HL-60 (cell line): ENCODE results near the gene WIZ.

ENCODE experiments used
- CTCF ChIP-seq: IDR thresholded peaks from one replicate; pipeline ENCODE4 v1.5.1; 2011; ENCODE audit warnings: low read length, control low read depth, inconsistent platforms; ENCODE audit not compliant: insufficient read depth
- GABPA ChIP-seq: IDR thresholded peaks from 2 replicates; pipeline ENCODE4 v1.6.1; 2012; ENCODE audit warnings: low read depth
- POLR2AphosphoS5 ChIP-seq: IDR thresholded peaks from 2 replicates; pipeline ENCODE4 v1.6.1; 2012; ENCODE audit warnings: low read depth
- SPI1 ChIP-seq: IDR thresholded peaks from 2 replicates; pipeline ENCODE4 v1.6.1; 2012; ENCODE audit warnings: low read depth, mild to moderate bottlenecking, borderline replicate concordance
- TF ChIP-seq, protein P1 (sequence below): IDR thresholded peaks from 2 replicates; pipeline ENCODE4 v1.6.1; 2012; ENCODE audit warnings: low read depth; ENCODE audit not compliant: insufficient replicate concordance

DNA sequence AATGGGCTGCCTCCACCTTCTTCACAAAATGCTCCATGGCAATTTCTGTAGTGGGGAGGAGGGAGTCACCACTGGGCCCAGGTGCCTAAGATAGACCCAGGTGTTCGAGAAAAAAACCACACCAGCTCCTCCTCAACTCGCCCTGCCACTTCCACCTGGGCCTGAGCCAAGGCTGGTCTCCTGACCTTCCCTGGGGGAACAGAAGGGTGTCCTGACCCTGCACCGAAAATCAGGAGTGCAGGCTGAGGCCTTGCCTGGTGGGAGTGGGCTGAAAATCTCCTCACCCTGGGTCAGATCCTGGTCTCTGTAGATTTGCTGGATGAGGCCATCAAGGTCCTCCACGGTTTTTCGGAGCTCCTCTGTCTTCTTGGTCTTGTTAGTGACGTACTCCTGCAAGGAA is 52.5 kb downstream of the WIZ start:
- TF ChIP-seq CTCF (no peak), POLR2AphosphoS5 (no peak), GABPA (no peak), SPI1 (no peak)
- TF ChIP-seq, protein P1, sequence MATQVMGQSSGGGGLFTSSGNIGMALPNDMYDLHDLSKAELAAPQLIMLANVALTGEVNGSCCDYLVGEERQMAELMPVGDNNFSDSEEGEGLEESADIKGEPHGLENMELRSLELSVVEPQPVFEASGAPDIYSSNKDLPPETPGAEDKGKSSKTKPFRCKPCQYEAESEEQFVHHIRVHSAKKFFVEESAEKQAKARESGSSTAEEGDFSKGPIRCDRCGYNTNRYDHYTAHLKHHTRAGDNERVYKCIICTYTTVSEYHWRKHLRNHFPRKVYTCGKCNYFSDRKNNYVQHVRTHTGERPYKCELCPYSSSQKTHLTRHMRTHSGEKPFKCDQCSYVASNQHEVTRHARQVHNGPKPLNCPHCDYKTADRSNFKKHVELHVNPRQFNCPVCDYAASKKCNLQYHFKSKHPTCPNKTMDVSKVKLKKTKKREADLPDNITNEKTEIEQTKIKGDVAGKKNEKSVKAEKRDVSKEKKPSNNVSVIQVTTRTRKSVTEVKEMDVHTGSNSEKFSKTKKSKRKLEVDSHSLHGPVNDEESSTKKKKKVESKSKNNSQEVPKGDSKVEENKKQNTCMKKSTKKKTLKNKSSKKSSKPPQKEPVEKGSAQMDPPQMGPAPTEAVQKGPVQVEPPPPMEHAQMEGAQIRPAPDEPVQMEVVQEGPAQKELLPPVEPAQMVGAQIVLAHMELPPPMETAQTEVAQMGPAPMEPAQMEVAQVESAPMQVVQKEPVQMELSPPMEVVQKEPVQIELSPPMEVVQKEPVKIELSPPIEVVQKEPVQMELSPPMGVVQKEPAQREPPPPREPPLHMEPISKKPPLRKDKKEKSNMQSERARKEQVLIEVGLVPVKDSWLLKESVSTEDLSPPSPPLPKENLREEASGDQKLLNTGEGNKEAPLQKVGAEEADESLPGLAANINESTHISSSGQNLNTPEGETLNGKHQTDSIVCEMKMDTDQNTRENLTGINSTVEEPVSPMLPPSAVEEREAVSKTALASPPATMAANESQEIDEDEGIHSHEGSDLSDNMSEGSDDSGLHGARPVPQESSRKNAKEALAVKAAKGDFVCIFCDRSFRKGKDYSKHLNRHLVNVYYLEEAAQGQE = no peak
